ENCODE data around the gene PXN. TPM values are rescaled to one million over a fixed set of nuclear protein-coding genes. Genes with fewer than 3 reads are reported as not detected.
"Not testable (repeated sequence)": the region's sequence is repeated elsewhere in the genome, so short reads cannot be mapped to it uniquely, and the experiment has no call there.

The PXN gene
- total RNA-seq, 4 donors from 2014 or later = 29.6 to 211 (median 41.2) TPM

DNA sequence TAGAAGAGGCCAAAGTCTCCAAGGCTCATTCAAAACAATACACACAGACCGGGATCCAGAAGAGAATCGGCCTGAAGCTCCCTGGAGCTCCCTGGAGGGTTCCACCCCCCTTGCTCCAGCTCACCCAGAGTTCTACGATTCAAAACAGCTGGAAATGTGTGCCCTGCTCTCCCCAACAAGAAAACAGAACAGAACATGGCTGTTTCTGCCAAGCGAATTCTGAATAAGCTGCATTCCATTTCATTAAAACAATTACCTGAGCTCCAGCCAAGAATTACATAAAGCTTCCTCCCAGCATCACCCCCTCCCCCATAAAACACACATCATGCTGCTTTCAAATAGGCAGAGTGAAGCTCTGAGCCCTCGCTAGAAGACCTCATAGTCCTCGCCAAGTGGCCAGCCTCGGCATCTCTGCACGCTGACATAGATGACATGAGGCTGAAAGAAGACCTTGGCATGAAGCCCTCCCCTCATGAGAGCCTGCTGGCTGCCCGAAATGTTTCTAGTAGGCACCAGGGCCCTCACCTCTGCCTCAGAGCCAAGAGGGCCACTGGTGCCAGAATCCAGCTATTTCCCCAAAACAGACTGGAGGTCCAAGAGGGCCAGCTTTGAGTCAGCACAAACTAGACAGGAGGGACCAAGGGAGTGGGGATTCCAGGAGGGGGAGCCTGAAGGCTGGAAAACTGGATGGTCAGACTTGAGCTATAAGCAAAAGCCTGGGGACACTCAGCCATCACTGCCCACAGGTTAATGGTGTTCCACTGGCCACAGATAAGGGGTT lies 8.3 kb downstream of the PXN start:
- Histone ChIP-seq H3K27me3 (no peaks in the 10 kb centered on the region), H3K27ac (peak overlapping the region; percentile 84 to 90), H3K4me1 (peaks cover 0 to 24% of the 10 kb centered on the region in 2 donors), H3K4me3 (no peak overlapping the region), H3K9me3 (no peaks in the 10 kb centered on the region), H3K36me3 (no peaks in the 10 kb centered on the region)
- intact Hi-C loops (cut with DNase I; ENCODE audit: low total_unique reads) = no loop called here
- DNase-seq = peak; percentile 53 to 78
- TF ChIP-seq, protein P1, sequence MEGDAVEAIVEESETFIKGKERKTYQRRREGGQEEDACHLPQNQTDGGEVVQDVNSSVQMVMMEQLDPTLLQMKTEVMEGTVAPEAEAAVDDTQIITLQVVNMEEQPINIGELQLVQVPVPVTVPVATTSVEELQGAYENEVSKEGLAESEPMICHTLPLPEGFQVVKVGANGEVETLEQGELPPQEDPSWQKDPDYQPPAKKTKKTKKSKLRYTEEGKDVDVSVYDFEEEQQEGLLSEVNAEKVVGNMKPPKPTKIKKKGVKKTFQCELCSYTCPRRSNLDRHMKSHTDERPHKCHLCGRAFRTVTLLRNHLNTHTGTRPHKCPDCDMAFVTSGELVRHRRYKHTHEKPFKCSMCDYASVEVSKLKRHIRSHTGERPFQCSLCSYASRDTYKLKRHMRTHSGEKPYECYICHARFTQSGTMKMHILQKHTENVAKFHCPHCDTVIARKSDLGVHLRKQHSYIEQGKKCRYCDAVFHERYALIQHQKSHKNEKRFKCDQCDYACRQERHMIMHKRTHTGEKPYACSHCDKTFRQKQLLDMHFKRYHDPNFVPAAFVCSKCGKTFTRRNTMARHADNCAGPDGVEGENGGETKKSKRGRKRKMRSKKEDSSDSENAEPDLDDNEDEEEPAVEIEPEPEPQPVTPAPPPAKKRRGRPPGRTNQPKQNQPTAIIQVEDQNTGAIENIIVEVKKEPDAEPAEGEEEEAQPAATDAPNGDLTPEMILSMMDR (IDR thresholded peaks at IDR 0.05) = no peak
- peak; percentile 21 to 47 for TF ChIP-seq POLR2A (IDR thresholded peaks at IDR 0.05)

DNA sequence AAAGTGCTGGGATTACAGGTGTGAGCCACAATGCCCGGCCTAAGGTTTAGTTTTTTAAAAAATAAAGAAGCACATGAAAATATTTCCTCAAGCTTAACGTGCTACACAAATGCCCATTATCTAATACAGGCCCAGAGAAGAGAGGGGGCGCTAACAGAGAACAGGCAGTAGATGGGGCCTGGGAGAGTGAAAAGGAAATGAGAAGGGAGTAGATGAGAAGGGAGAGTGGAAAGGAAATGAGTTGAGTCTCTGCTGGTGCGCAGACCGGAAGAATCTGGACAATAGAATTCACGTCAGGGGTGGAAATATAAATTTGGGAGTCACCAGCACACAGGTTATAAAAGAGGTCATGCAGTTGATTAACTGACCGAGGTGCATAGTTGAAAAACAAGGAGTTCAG lies 10.7 kb downstream of the PXN start:
- Histone ChIP-seq H3K4me1 (peaks cover 0 to 29% of the 10 kb centered on the region in 2 donors), H3K27me3 (no peaks in the 10 kb centered on the region), H3K9me3 (no peaks in the 10 kb centered on the region), H3K4me3 (no peak overlapping the region), H3K36me3 (no peaks in the 10 kb centered on the region), H3K27ac (peak overlapping the region; percentile 84 to 90)
- intact Hi-C loops (cut with DNase I; ENCODE audit: low total_unique reads) = no loop called here
- TF ChIP-seq POLR2A (IDR thresholded peaks at IDR 0.05) = no peak
- TF ChIP-seq, protein P1 (IDR thresholded peaks at IDR 0.05) = no peak
- no peak for DNase-seq

DNA sequence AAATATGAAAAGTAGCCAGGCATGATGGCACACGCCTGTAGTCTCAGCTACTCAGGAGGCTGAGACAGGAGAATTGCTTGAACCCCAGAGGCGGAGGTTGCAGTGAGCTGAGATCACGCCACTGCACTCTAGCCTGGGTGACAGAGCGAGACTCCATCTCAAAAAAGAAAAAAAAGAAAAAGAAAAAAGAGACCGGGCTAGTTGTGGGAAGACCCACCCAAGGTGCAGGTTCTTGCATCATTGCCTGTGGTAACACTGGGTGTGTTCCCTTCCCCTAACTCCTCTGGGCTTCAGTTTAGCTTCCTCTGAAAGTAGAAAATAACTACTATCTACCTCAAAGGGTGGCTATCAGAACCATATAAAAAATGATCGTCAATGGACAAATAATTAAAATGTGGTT lies 12.2 kb downstream of the PXN start:
- H3K9me3 ChIP-seq; H3K36me3 ChIP-seq; intact Hi-C loops (cut with DNase I; ENCODE audit: low total_unique reads); DNase-seq; H3K4me3 ChIP-seq; H3K27me3 ChIP-seq: not testable (repeated sequence)
- Histone ChIP-seq H3K4me1 (peaks cover 0 to 26% of the 10 kb centered on the region in 2 donors), H3K27ac (peak overlapping the region; percentile 38 to 90)

DNA sequence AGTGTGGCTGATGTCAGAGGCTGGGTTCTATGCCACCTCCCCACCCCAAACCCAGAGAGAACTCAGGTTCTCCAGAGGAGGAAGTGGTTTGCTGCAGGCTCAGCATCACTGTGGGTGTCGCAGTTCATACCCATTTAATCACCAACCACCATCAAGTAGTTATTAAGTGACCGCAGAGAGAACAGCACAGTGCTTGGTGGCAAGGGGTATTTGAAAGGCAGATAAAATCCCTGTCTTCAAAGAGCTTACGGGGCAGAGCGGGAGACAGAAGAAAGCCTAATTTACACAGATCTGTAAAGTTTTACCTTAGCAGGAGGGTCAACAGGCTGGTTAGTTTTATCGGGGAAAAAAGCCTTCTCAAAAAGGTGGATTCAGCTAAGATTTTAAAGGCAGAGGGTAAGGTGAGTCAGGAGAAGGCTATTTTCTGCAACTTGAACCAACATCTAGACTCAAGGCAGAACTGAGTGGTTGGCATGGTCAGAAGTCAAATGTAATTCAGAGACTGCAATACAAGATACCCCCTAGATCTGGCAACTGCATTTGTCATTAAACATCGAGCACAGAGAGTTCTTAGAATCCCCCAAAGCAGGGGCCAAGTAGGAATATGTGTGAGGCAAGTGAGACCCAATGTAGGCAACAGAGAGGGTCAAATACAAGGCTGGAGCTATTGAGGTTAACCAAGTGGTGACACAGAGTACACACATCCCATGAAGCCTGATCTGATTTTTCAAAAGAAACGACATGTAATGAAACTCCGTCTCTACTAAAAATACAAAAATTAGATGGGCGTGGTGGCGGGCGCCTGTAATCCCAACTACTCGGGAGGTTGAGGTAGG lies 13.2 kb downstream of the PXN start:
- Histone ChIP-seq H3K4me1 (peaks cover 0 to 26% of the 10 kb centered on the region in 2 donors), H3K9me3 (no peaks in the 10 kb centered on the region), H3K27me3 (no peaks in the 10 kb centered on the region), H3K4me3 (no peak overlapping the region), H3K36me3 (no peaks in the 10 kb centered on the region), H3K27ac (peak overlapping the region in 1 of 2 donors; percentile 90)
- DNase-seq = no peak
- intact Hi-C loops (cut with DNase I; ENCODE audit: low total_unique reads) = no loop called here
- TF ChIP-seq POLR2A (IDR thresholded peaks at IDR 0.05) = no peak
- TF ChIP-seq, protein P1 (IDR thresholded peaks at IDR 0.05) = no peak

DNA sequence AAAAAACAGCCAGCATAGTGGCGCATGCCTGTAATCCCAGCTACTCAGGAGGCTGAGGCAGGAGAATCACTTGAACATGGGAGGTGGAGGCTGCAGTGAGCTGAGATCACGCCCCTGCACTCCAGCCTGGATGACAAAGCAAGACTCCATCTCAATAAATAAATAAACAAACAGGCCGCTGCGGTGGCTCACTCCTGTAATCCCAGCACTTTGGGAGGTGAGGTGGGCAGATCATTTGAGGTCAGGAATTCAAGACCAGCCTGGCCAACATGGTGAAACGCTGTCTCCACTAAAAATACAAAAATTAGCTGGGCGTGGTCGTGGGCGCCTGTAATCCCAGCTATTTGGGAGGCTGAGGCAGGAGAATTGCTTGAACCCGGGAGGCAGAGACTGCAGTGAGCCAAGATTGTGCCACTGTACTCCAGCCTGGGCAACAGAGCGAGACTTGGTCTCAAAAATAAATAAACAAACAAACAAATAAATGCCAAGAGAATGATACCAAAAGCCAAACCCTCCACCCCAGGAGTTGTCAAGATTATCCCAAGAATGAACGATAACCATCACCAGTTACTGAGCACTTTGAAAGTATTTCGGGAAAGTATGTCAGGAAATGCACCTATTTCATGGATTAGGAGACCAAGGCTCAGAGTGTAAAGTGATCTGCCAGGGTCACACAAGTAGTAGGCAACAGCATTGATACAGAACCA lies 14.0 kb downstream of the PXN start:
- Histone ChIP-seq H3K27ac (peak overlapping the region in 1 of 2 donors; percentile 90), H3K4me1 (peaks cover 0 to 31% of the 10 kb centered on the region in 2 donors)
- intact Hi-C loops (cut with DNase I; ENCODE audit: low total_unique reads); H3K27me3 ChIP-seq; DNase-seq; H3K36me3 ChIP-seq; H3K9me3 ChIP-seq; H3K4me3 ChIP-seq: not testable (repeated sequence)
